Measurements from ENCODE around the gene PAM16. TPM values are rescaled to one million over a fixed set of nuclear protein-coding genes. Genes with fewer than 3 reads are reported as not detected.

The PAM16 gene
- total RNA-seq, 4 donors from 2014 or later, result 26.5 to 40.5 (median 29.2) TPM

DNA sequence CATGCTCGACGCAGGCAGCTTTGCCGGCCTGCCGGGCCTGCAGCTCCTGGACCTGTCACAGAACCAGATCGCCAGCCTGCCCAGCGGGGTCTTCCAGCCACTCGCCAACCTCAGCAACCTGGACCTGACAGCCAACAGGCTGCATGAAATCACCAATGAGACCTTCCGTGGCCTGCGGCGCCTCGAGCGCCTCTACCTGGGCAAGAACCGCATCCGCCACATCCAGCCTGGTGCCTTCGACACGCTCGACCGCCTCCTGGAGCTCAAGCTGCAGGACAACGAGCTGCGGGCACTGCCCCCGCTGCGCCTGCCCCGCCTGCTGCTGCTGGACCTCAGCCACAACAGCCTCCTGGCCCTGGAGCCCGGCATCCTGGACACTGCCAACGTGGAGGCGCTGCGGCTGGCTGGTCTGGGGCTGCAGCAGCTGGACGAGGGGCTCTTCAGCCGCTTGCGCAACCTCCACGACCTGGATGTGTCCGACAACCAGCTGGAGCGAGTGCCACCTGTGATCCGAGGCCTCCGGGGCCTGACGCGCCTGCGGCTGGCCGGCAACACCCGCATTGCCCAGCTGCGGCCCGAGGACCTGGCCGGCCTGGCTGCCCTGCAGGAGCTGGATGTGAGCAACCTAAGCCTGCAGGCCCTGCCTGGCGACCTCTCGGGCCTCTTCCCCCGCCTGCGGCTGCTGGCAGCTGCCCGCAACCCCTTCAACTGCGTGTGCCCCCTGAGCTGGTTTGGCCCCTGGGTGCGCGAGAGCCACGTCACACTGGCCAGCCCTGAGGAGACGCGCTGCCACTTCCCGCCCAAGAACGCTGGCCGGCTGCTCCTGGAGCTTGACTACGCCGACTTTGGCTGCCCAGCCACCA is 30.2 kb upstream of the PAM16 start:
- DNase-seq, result no peak
- WGBS, 2 donors (ENCODE audit: low coverage in 1 of 2), result 94% methylated on average over 56 of the region's 59 CpGs; no CpG with 5 or more reads in 1 of the 2 donors
- peaks cover 4 to 22% (median 13%) of the 10 kb centered on the region in 4 donors for H3K4me1 ChIP-seq
- H3K36me3 ChIP-seq, result no peaks in the 10 kb centered on the region
- in situ Hi-C loops (cut with MboI; ENCODE audit: low pct_ligation_motif_present in 1 of 4, low pct_unique_long_range_greater_than_20kb in 1 of 4, low sequenced_read_pairs in 3 of 4), result no loop called here
- H3K27ac ChIP-seq, result no peak overlapping the region
- no peak for TF ChIP-seq POLR2AphosphoS5 (IDR thresholded peaks at IDR 0.05)
- no peak for TF ChIP-seq POLR2A (IDR thresholded peaks at IDR 0.05)
- TF ChIP-seq EP300 (IDR thresholded peaks at IDR 0.05; ENCODE audit: low read depth), result no peak
- TF ChIP-seq, protein P1, sequence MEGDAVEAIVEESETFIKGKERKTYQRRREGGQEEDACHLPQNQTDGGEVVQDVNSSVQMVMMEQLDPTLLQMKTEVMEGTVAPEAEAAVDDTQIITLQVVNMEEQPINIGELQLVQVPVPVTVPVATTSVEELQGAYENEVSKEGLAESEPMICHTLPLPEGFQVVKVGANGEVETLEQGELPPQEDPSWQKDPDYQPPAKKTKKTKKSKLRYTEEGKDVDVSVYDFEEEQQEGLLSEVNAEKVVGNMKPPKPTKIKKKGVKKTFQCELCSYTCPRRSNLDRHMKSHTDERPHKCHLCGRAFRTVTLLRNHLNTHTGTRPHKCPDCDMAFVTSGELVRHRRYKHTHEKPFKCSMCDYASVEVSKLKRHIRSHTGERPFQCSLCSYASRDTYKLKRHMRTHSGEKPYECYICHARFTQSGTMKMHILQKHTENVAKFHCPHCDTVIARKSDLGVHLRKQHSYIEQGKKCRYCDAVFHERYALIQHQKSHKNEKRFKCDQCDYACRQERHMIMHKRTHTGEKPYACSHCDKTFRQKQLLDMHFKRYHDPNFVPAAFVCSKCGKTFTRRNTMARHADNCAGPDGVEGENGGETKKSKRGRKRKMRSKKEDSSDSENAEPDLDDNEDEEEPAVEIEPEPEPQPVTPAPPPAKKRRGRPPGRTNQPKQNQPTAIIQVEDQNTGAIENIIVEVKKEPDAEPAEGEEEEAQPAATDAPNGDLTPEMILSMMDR (IDR thresholded peaks at IDR 0.05), result no peak
- H3K9me3 ChIP-seq, result no peaks in the 10 kb centered on the region
- no peaks in the 10 kb centered on the region for H3K27me3 ChIP-seq
- intact Hi-C loops (cut with DNase I; ENCODE audit: low total_unique reads), result no loop called here
- no peak overlapping the region for H3K4me3 ChIP-seq

DNA sequence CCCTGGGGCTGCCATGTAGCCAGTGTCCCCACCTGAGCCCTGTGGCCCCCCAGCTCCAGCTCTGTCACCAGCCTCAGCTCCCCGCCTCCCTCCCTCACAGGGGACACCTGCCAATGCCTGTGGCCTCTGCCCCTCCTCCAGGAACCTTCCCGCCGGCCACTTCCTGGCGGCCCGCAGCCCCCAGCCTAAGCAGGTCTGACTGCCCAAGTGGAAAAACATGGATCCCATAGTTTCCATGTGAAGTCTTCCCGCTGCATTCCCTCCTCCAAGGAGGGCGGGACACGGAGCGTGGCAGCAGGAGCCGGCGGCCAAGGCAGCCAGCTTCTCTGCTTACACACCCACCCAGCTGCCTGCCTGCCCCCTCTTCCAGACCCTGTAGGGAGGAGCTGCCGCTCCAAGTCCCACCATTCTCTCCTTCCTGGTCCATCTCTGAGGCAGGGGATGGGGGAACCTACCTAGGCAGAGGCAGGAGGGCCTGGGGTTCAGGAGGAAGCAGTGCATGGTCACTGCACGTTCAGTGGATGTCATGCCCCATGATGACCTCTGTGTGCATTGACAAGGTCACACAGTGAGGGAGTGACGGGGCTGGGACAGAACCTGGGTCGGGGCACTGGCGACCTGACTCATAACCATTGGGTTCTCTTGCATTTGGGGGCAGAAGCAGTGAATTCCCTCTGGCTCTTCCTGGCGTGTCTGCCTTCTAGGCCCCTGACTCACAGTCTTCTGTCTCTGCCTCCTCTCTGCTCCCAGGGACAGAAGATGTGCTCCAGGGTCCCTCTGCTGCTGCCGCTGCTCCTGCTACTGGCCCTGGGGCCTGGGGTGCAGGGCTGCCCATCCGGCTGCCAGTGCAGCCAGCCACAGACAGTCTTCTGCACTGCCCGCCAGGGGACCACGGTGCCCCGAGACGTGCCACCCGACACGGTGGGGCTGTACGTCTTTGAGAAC is 29.3 kb upstream of the PAM16 start:
- H3K27ac ChIP-seq, result peak overlapping the region in 1 of 4 donors; percentile 17
- in situ Hi-C loops (cut with MboI; ENCODE audit: low pct_ligation_motif_present in 1 of 4, low pct_unique_long_range_greater_than_20kb in 1 of 4, low sequenced_read_pairs in 3 of 4), result no loop called here
- no peaks in the 10 kb centered on the region for H3K36me3 ChIP-seq
- intact Hi-C loops (cut with DNase I; ENCODE audit: low total_unique reads), result no loop called here
- H3K9me3 ChIP-seq, result no peaks in the 10 kb centered on the region
- DNase-seq, result no peak
- no peaks in the 10 kb centered on the region for H3K27me3 ChIP-seq
- no peak overlapping the region for H3K4me3 ChIP-seq
- TF ChIP-seq EP300 (IDR thresholded peaks at IDR 0.05; ENCODE audit: low read depth) (no peak), POLR2AphosphoS5 (IDR thresholded peaks at IDR 0.05) (no peak), POLR2A (IDR thresholded peaks at IDR 0.05) (no peak)
- TF ChIP-seq, protein P1 (IDR thresholded peaks at IDR 0.05), result no peak
- peaks cover 10 to 32% (median 21%) of the 10 kb centered on the region in 4 donors for H3K4me1 ChIP-seq
- 85% methylated on average over 25 of the region's 26 CpGs; no CpG with 5 or more reads in 1 of the 2 donors for WGBS, 2 donors (ENCODE audit: low coverage in 1 of 2)

- 93% methylated on average over 11 of the region's 21 CpGs; no CpG with 5 or more reads in 1 of the 2 donors for WGBS, 2 donors (ENCODE audit: low coverage in 1 of 2)
- in situ Hi-C loops (cut with MboI; ENCODE audit: low pct_ligation_motif_present in 1 of 4, low pct_unique_long_range_greater_than_20kb in 1 of 4, low sequenced_read_pairs in 3 of 4) (no loop called here), intact Hi-C loops (cut with DNase I; ENCODE audit: low total_unique reads) (no loop called here)
- Histone ChIP-seq H3K9me3 (no peaks in the 10 kb centered on the region), H3K4me3 (no peak overlapping the region), H3K27ac (peak overlapping the region in 3 of 4 donors; percentile 27 to 92 (median 83)), H3K27me3 (no peaks in the 10 kb centered on the region), H3K4me1 (peaks cover 16 to 44% (median 27%) of the 10 kb centered on the region in 4 donors), H3K36me3 (no peaks in the 10 kb centered on the region)
- no peak for DNase-seq
- TF ChIP-seq, protein P1 (IDR thresholded peaks at IDR 0.05), result no peak
- no peak for TF ChIP-seq EP300 (IDR thresholded peaks at IDR 0.05; ENCODE audit: low read depth)
- no peak for TF ChIP-seq POLR2A (IDR thresholded peaks at IDR 0.05)
- no peak for TF ChIP-seq POLR2AphosphoS5 (IDR thresholded peaks at IDR 0.05)
Measured at GRCh38 chr16:4378999-4379690, 28.0 kb upstream of the PAM16 start.
